Rectal smooth muscle tissue (tissue), 1 donor: Measurements from ENCODE around the gene ELMO1.
A peak's percentile ranks its signal among the peaks of the same experiment; 100 is the strongest.

ENCODE experiments used
- H3K27ac ChIP-seq: one replicate; pipeline ENCODE4 v1.7.0; 2013; ENCODE audit warnings: low read depth, low read length, inconsistent platforms
- H3K27me3 ChIP-seq: one replicate; pipeline ENCODE4 v1.7.0; 2013; ENCODE audit warnings: low read length; ENCODE audit not compliant: control insufficient read depth, insufficient read depth
- H3K36me3 ChIP-seq: one replicate; pipeline ENCODE4 v1.7.0; 2013; ENCODE audit warnings: low read length; ENCODE audit not compliant: control insufficient read depth, insufficient read depth
- H3K4me1 ChIP-seq: one replicate; pipeline ENCODE4 v1.7.0; 2013; ENCODE audit warnings: low read length; ENCODE audit not compliant: control insufficient read depth, insufficient read depth
- H3K4me3 ChIP-seq: one replicate; pipeline ENCODE4 v1.7.0; 2013; ENCODE audit warnings: low read length
- H3K9ac ChIP-seq: one replicate; pipeline ENCODE4 v1.7.0; 2013; ENCODE audit warnings: low read length

ELMO1 gene, protein sequence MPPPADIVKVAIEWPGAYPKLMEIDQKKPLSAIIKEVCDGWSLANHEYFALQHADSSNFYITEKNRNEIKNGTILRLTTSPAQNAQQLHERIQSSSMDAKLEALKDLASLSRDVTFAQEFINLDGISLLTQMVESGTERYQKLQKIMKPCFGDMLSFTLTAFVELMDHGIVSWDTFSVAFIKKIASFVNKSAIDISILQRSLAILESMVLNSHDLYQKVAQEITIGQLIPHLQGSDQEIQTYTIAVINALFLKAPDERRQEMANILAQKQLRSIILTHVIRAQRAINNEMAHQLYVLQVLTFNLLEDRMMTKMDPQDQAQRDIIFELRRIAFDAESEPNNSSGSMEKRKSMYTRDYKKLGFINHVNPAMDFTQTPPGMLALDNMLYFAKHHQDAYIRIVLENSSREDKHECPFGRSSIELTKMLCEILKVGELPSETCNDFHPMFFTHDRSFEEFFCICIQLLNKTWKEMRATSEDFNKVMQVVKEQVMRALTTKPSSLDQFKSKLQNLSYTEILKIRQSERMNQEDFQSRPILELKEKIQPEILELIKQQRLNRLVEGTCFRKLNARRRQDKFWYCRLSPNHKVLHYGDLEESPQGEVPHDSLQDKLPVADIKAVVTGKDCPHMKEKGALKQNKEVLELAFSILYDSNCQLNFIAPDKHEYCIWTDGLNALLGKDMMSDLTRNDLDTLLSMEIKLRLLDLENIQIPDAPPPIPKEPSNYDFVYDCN

GRCh38 chr7:37448636-37449361 is at the start of gene ELMO1:
Gene ELMO1, minus strand, starts transcription at chr7:37448864. Its CDS starts 106,174 bp downstream, at chr7:37342690.
- Histone ChIP-seq H3K27me3 (peaks cover 7% of the 10 kb centered on the region), H3K36me3 (no peaks in the 10 kb centered on the region), H3K4me3 (peak within 1 kb of the TSS; percentile 71), H3K27ac (peak within 1 kb of the TSS; percentile 53), H3K4me1 (no peaks in the 10 kb centered on the region), H3K9ac (no peak within 1 kb of the TSS)

- Histone ChIP-seq H3K9ac (no peak overlapping the region), H3K27ac (no peak overlapping the region), H3K36me3 (no peaks in the 10 kb centered on the region), H3K4me1 (no peaks in the 10 kb centered on the region), H3K4me3 (no peak overlapping the region), H3K27me3 (no peaks in the 10 kb centered on the region)
These were observed 48.9 kb upstream of the ELMO1 start for GRCh38 chr7:37497576-37497975.

DNA sequence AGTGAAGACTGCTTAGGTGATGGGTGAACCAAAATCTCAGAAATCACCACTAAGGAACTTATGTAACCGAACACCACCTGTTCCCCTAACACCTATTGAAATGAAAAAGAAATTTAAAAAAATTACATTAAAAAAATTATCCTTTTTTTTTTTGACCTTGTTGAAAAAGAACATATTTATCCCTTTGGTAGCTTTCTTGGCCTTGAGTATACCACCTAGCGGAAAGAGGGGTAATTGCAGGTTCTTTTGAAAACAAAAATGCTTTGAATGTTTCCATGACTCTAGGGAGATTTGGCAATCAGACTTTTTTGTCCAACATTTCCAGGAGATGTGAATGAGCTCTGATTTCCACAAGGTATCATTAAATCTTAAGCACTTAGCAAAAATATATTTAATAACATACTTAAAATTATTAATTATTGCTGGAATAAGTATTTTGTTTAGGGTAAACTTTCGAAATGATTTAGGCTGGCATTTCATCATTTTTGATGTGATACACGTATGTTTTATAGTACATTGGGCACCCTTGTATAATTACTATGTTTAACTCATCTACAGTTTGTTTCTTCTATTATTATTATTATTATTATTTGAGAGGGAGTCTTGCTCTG is 47.0 kb upstream of the ELMO1 start:
- H3K27me3 ChIP-seq: no peaks in the 10 kb centered on the region
- H3K9ac ChIP-seq: no peak overlapping the region
- H3K4me1 ChIP-seq: no peaks in the 10 kb centered on the region
- no peak overlapping the region for H3K4me3 ChIP-seq
- no peak overlapping the region for H3K27ac ChIP-seq
- no peaks in the 10 kb centered on the region for H3K36me3 ChIP-seq

DNA sequence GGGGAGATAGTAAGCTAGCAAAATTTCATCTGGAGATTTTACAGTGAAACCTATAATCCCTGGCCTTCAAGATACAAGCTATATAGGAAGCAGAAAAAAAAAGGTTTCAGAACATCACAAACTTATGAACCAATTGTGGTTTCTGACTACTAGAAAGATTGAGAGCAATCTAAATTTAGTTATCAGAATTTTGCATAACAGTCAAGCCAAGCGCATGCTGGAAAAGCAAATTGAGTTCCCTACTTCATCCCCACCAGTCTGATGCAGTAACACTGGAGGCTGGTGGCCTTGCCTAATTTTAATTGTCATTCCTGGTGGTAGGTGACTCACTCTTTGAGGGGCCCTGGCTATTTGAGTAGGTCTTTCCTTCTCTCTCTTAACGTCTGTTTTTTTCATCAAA is 46.3 kb upstream of the ELMO1 start:
- Histone ChIP-seq H3K9ac (no peak overlapping the region), H3K27me3 (no peaks in the 10 kb centered on the region), H3K4me3 (no peak overlapping the region), H3K36me3 (no peaks in the 10 kb centered on the region), H3K4me1 (no peaks in the 10 kb centered on the region), H3K27ac (no peak overlapping the region)

GRCh38 chr7:37493810-37494209 is 45.1 kb upstream of the ELMO1 start:
- no peaks in the 10 kb centered on the region for H3K4me1 ChIP-seq
- H3K4me3 ChIP-seq: no peak overlapping the region
- no peaks in the 10 kb centered on the region for H3K36me3 ChIP-seq
- H3K27ac ChIP-seq: no peak overlapping the region
- H3K27me3 ChIP-seq: no peaks in the 10 kb centered on the region
- H3K9ac ChIP-seq: no peak overlapping the region

DNA sequence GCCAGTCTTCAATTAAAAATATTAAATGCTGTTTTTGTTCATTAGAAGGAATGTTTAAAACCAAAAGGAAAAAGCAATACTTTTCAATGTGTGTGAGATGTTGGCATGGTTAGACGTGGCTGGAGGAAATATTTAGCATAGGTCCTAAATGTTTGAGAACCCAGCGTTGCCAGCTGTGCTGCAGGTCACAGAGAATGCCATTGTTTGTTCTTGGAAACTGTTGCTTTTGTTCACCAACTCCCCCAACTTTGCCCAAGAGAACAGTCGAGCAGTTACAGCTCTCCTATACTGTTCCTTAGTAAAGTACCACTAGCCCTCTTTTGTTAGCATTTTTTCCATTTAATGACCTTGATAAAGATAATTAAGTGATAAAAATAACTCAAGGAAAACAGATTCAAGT is 44.5 kb upstream of the ELMO1 start:
- Histone ChIP-seq H3K4me1 (no peaks in the 10 kb centered on the region), H3K27ac (no peak overlapping the region), H3K4me3 (no peak overlapping the region), H3K36me3 (no peaks in the 10 kb centered on the region), H3K9ac (no peak overlapping the region), H3K27me3 (no peaks in the 10 kb centered on the region)

DNA sequence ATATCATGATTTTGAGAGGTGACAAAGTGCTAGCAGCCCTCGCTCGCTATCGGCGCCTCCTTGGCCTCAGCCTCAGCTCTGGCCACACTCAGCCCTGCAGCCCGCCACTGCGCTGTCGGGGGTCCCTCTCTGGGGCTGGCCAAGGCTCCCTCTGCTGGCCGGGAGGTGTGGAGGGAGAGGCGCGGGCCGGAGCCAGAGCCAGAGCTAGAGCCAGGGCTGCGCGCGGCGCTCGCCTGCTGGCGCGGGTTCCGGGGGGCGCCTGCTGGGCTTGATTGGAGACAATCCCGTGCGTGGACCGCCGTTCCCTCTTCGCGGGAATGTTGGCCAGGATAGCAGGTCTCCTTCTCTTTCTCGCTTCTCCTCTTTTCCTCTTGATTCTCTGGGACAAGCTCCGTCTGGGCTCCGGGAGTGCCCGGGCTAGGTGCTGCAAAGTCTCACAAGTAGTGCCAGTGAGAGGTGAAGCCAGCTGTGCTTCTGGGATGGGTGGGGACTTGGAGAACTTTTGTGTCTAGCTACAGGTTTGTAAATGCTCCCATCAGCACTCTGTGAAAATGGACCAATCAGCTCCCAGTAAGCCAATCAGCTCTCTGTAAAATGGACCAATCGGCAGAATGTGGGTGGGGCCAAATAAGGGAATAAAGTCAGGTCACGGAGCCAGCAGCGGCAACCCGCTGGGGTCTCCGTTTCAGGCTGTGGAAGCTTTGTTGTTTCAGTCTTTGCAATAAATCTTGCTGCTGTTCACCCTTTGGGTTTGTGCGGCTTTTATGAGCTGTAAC is 43.4 kb upstream of the ELMO1 start:
- Histone ChIP-seq H3K36me3 (no peaks in the 10 kb centered on the region), H3K9ac (no peak overlapping the region), H3K4me1 (no peaks in the 10 kb centered on the region), H3K4me3 (no peak overlapping the region), H3K27ac (no peak overlapping the region), H3K27me3 (no peaks in the 10 kb centered on the region)

GRCh38 chr7:37489703-37490102 is 41.0 kb upstream of the ELMO1 start:
- no peaks in the 10 kb centered on the region for H3K36me3 ChIP-seq
- H3K9ac ChIP-seq: no peak overlapping the region
- H3K27ac ChIP-seq: no peak overlapping the region
- no peaks in the 10 kb centered on the region for H3K4me1 ChIP-seq
- H3K27me3 ChIP-seq: no peaks in the 10 kb centered on the region
- H3K4me3 ChIP-seq: no peak overlapping the region

GRCh38 chr7:37488163-37488764 is 39.6 kb upstream of the ELMO1 start:
- Histone ChIP-seq H3K27ac (no peak overlapping the region), H3K36me3 (no peaks in the 10 kb centered on the region), H3K4me3 (no peak overlapping the region), H3K27me3 (no peaks in the 10 kb centered on the region), H3K9ac (no peak overlapping the region), H3K4me1 (no peaks in the 10 kb centered on the region)

DNA sequence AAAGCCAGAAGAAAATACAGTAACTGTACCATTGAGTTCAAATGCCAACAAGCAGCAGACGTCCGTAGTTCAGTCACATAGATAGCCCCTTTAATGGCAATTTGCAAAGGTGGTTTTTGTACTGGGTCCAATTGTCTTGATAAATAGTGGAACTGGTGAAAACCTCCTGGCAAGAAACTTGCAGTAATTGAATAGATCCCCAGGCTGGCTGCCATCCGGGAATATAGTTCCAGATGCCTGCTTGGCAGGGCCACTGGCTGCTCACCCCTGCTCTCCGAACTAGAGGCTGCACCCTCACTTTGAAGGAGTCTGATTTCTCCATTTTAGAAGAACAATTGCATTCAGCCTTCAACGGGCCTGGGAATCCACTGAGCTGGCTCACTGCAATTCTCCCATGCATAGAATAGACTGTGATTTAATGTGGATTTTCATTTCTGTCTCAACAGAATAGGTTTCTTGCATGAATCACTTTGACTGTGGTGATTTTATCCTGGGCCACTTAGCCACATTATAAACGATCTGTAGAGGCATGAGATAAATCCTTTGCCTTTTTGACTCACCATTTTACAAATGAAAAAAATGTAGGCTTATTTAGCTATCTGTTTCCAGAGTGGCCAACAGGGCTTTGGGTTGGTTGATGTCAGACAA is 35.9 kb upstream of the ELMO1 start:
- no peaks in the 10 kb centered on the region for H3K27me3 ChIP-seq
- H3K27ac ChIP-seq: no peak overlapping the region
- H3K4me1 ChIP-seq: no peaks in the 10 kb centered on the region
- no peaks in the 10 kb centered on the region for H3K36me3 ChIP-seq
- H3K9ac ChIP-seq: no peak overlapping the region
- no peak overlapping the region for H3K4me3 ChIP-seq

DNA sequence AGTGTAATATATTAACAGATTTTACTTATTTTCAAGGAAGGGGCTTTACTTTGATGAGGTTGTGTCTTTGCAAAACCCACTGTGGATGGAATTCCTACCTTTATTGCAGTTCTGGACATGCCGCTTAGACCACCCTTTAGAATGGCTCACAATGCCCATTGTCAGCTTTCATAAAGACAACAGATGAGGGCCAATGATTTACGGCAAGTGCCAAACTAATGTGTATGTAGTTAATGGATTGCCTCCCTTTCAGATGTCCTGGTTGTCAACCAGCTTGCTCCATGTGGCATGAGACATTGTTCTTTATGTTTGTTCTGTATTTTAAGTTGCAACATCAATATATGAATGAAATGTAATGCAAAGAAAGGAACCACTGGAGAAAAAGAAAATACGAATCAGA is 35.0 kb upstream of the ELMO1 start:
- no peaks in the 10 kb centered on the region for H3K36me3 ChIP-seq
- H3K4me1 ChIP-seq: no peaks in the 10 kb centered on the region
- H3K9ac ChIP-seq: no peak overlapping the region
- H3K27ac ChIP-seq: no peak overlapping the region
- H3K27me3 ChIP-seq: no peaks in the 10 kb centered on the region
- no peak overlapping the region for H3K4me3 ChIP-seq
